Measurements from ENCODE around the gene ARFGAP2. TPM values are rescaled to one million over a fixed set of nuclear protein-coding genes. Genes with fewer than 3 reads are reported as not detected.
"Not testable (repeated sequence)": the region's sequence is repeated elsewhere in the genome, so short reads cannot be mapped to it uniquely, and the experiment has no call there.

The ARFGAP2 gene
- total RNA-seq, 4 donors from 2014 or later = 95.3 to 171 (median 119) TPM

- TF ChIP-seq POLR2A (IDR thresholded peaks at IDR 0.05) (no peak), CTCF (IDR thresholded peaks at IDR 0.05) (no peak)
- intact Hi-C loops (cut with DNase I) = no loop called here
- Histone ChIP-seq H3K9me3 (no peaks in the 10 kb centered on the region), H3K4me1 (peaks cover 7 to 60% (median 13%) of the 10 kb centered on the region in 3 donors), H3K27ac (no peak overlapping the region), H3K4me3 (no peak overlapping the region), H3K27me3 (peaks cover 0 to 5% (median 0%) of the 10 kb centered on the region in 4 donors), H3K36me3 (no peaks in the 10 kb centered on the region)
- WGBS, 2 donors = 81 to 93% methylated on average over 4 of the region's 4 CpGs
- no peak for DNase-seq
Observed at GRCh38 chr11:47192111-47192510, 15.4 kb upstream of the ARFGAP2 start.

GRCh38 chr11:47191137-47191536, 14.5 kb upstream of the ARFGAP2 start:
- peaks cover 13 to 62% (median 19%) of the 10 kb centered on the region in 3 donors for H3K4me1 ChIP-seq
- H3K4me3 ChIP-seq; H3K36me3 ChIP-seq; intact Hi-C loops (cut with DNase I); DNase-seq; H3K27me3 ChIP-seq; H3K9me3 ChIP-seq; H3K27ac ChIP-seq: not testable (repeated sequence)
- WGBS, 2 donors = 66 to 71% methylated on average over 10 of the region's 10 CpGs

GRCh38 chr11:47189100-47189834, 12.6 kb upstream of the ARFGAP2 start:
- Histone ChIP-seq H3K4me3 (no peak overlapping the region), H3K9me3 (no peaks in the 10 kb centered on the region), H3K27ac (peak overlapping the region in 2 of 4 donors; percentile 21 to 51), H3K4me1 (peaks cover 29 to 62% (median 30%) of the 10 kb centered on the region in 3 donors), H3K36me3 (no peaks in the 10 kb centered on the region), H3K27me3 (peaks cover 0 to 17% (median 0%) of the 10 kb centered on the region in 4 donors)
- TF ChIP-seq CTCF (IDR thresholded peaks at IDR 0.05) (no peak), POLR2A (IDR thresholded peaks at IDR 0.05) (no peak)
- intact Hi-C loops (cut with DNase I) = no loop called here
- DNase-seq = no peak
- 60 to 61% methylated on average over 11 of the region's 11 CpGs for WGBS, 2 donors

GRCh38 chr11:47188259-47188658, 11.6 kb upstream of the ARFGAP2 start:
- Histone ChIP-seq H3K27ac (peak overlapping the region in 2 of 4 donors; percentile 98), H3K36me3 (peaks cover 0 to 4% (median 0%) of the 10 kb centered on the region in 3 donors), H3K4me3 (no peak overlapping the region), H3K27me3 (peaks cover 0 to 17% (median 0%) of the 10 kb centered on the region in 4 donors), H3K4me1 (peaks cover 28 to 62% (median 30%) of the 10 kb centered on the region in 3 donors), H3K9me3 (no peaks in the 10 kb centered on the region)
- no peak for TF ChIP-seq POLR2A (IDR thresholded peaks at IDR 0.05)
- TF ChIP-seq CTCF (IDR thresholded peaks at IDR 0.05) = no peak
- DNase-seq = no peak
- 100% methylated on average over 1 of the region's 1 CpG for WGBS, 2 donors
- intact Hi-C loops (cut with DNase I) = no loop called here

- intact Hi-C loops (cut with DNase I) = no loop called here
- no peak for TF ChIP-seq CTCF (IDR thresholded peaks at IDR 0.05)
- TF ChIP-seq POLR2A (IDR thresholded peaks at IDR 0.05) = no peak
- 26 to 33% methylated on average over 5 of the region's 5 CpGs for WGBS, 2 donors
- Histone ChIP-seq H3K4me3 (peak overlapping the region; percentile 74 to 94 (median 78)), H3K9me3 (no peaks in the 10 kb centered on the region), H3K27me3 (peaks cover 0 to 17% (median 0%) of the 10 kb centered on the region in 4 donors), H3K27ac (peak overlapping the region; percentile 92 to 98 (median 98)), H3K4me1 (peaks cover 27 to 65% (median 30%) of the 10 kb centered on the region in 3 donors), H3K36me3 (peaks cover 0 to 9% (median 0%) of the 10 kb centered on the region in 3 donors)
- DNase-seq = no peak
Observed at GRCh38 chr11:47187723-47188122, 11.0 kb upstream of the ARFGAP2 start.

All from esophagus squamous epithelium (tissue), 5 donors.